GM13976 (cell line): Measurements from ENCODE around the gene SPATA25.

Source experiments
- DNase-seq: peaks from one replicate; pipeline ENCODE4 v3.0.0; 2012; ENCODE audit warnings: low spot score
- CTCF ChIP-seq: IDR thresholded peaks from 2 replicates; pipeline ENCODE4 v1.5.1; 2012; ENCODE audit warnings: borderline replicate concordance, mild to moderate bottlenecking; ENCODE audit not compliant: insufficient read depth; ENCODE audit errors: extremely low read depth, missing control alignments, control extremely low read depth
- in situ Hi-C: fragments of 300-500 bp; cut with MboI; formaldehyde crosslinking; loops from one replicate; pipeline ENCODE4 v1.12.0; 2022; ENCODE audit warnings: low sequenced_read_pairs, mixed read lengths, inconsistent platforms; ENCODE audit not compliant: unreplicated experiment

Gene SPATA25

DNA sequence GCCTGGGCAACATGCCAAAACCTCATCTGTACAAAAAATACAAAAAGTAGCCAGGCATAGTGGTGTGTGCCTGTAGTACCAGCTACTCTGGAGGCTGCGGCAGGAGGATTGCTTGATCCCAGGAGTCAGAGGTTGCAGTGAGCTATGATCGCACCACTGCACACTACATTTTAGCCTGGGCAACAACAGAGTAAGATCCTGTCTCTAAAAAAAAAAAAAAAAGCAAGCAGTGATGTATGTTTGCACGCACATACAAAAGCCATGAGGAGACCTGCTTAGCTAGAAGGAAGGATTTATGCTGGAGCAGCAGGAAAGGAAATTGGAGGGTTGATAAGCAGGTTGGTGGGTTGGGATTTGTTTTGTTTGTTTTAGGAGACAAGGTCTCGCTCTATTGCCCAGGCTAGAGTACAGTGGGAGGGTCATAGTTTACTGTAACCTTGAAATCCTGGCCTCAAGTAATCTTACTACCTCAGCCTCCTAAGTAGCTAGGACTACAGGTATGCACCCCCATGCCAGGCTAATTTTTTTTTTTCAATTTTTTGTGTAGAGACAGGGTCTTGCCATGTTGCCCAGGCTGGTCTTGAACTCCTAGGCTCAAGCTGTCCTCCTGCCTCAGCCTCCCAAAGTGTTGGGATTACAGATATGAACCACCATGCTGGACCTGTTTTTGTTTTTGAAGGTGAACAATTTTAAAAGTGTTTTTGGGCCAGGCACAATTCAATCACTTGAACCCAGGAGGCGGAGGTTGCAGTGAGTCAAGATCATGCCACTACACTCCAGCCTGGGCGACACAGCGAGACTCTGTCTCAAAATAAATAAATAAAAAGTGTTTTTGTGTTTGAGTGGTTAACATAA, 26.0 kb downstream of the SPATA25 start:
- DNase-seq: no peak
- in situ Hi-C loops: no loop called here
- no peak for TF ChIP-seq CTCF

- no peak for DNase-seq
- in situ Hi-C loops: no loop called here
- TF ChIP-seq CTCF: no peak
These were observed 26.7 kb downstream of the SPATA25 start for GRCh38 chr20:45860560-45861220.

DNA sequence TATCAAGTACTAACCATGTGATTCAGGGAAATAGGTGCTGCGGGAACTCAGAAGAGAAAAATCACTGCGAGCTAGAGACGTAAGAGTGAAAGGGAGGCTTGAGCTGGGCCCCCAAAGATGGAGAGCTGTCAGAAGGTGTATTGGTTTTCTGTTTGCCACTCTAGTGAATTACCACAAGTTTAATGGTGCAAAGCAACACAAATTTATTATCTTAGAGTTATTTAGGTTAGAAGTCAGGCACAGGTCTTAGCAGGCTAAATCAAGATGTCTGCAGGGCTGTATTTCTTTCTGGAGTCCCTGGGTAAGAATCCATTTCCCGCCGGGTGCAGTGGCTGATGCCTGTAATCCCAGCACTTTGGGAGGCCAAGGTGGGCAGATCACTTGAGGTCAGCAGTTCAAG, 27.5 kb downstream of the SPATA25 start:
- no peak for TF ChIP-seq CTCF
- no peak for DNase-seq
- in situ Hi-C loops: no loop called here

DNA sequence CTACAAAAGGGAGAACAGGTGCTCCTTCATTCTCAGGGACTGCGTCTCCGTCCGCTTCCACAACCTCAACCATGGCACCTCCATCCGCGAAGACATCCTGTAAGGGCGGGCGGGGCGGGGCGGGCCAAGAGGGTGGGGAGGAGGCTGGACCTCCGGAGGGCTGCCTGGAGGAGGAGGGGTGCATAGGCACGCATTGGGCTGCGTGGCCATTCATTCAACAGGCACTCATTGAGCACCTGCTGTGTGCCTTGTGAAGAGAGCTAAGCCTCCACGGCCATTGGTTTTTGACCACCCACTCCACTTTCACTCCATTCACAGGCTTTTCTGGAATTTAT, 29.6 kb downstream of the SPATA25 start:
- DNase-seq: peak; percentile 84
- in situ Hi-C loops: no loop called here
- TF ChIP-seq CTCF: no peak

DNA sequence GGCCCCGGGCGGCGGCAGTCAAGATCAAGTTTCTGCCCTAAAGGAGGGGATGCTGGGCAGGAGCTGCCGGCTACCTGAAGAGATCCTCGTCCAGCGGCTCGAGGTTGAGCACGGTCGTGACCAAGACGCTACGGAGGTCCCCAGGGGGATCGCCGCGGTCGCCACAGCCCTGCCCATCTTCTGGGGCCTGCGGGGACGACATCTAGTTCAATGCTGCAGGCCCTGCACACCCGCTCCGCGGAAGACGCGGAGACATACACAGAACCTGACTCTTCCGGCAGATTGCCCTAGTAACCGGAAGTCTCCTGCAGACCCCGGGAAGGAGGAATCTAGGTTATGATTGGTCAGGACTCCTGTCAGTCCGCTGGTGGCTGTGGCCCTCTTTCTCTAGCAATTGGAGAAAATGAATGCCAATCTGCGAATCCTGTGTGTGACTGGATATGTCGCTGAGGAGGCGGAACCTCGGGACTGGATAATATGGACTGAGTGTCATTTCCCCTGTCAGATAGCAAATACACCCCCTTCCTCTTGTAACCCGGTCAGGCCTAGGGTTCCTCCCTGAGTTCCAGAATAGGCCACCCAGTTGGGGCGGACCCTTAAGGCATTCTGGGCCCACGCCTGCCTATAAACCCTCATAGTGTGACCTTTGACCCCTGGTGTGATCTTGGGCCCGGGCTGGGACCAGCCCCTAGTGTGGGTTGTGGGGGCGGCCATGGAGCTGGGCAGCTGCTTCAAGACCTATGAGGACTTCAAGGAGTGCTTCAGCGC, 30.1 kb downstream of the SPATA25 start, which contains the start of the genes ACOT8 and ZSWIM3:
TSS of gene ACOT8 (minus strand) at position 279 of the 768 bp plus-strand sequence. CDS start at position 202, 77 bp downstream.
TSS of gene ZSWIM3 (plus strand) at position 501 of the 768 bp plus-strand sequence. CDS start at position 713, 212 bp downstream.
- DNase-seq: peak; percentile 100
- in situ Hi-C loops: no loop called here
- TF ChIP-seq CTCF: no peak

DNA sequence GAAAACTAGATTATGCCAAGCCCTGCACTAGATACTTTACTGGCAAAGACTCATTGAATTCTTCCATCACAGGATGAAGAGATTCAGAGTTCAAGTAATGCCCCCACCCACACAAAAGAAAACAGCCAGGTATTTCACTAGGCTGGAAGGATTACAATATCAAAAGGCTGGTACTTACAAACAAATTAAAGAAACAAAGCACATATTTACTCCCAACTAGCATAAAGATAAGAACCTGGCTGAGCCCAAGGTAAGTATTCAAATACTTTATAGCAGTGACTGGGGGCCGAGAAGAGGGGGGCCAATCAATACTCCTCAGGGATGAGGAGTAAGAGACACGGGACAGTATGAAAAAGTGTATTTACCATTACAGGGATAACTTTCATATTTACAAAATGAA, 33.9 kb downstream of the SPATA25 start:
- TF ChIP-seq CTCF: no peak
- DNase-seq: no peak
- in situ Hi-C loops: no loop called here
